Testis (tissue), 2 donors: ENCODE measurements around the gene DRG1.
"Not testable (repeated sequence)": the region's sequence is repeated elsewhere in the genome, so short reads cannot be mapped to it uniquely, and the experiment has no call there.

ENCODE experiments used
- POLR2A ChIP-seq: fragments of 450-650 bp; IDR thresholded peaks from one replicate; pipeline ENCODE4 v1.6.1; 2017; ENCODE audit warnings: antibody characterized with exemption, mild to moderate bottlenecking, moderate library complexity
- TF ChIP-seq, protein P1 (sequence below), 3 experiments: fragments of 450-650 bp in 2 of 3; fragments of 200-600 bp in 1 of 3; sonication (generic) in 1 of 3; IDR thresholded peaks; one replicate each; pipeline ENCODE4 v1.5.1; 2016 to 2019; ENCODE audit warnings: antibody characterized with exemption in 3 of 3, mild to moderate bottlenecking in 2 of 3, moderate library complexity in 1 of 3

DNA sequence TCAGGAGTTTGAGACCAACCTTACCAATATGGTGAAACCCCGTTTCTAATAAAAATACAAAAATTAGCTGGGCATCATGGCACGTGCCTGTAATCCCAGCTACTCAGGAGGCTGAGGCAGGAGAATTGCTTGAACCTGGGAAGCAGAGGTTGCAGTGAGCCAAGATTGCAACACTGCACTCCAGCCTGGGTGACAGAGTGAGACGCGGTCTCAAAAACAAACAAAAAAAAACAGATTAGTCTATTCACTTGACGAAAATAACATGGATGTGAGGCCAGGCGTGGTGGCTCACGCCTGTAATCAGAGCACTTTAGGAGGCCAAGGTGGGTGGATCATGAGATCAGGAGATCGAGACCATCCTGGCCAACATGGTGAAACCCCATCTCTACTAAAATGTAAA is 83.1 kb downstream of the DRG1 start:
- TF ChIP-seq, protein P1, sequence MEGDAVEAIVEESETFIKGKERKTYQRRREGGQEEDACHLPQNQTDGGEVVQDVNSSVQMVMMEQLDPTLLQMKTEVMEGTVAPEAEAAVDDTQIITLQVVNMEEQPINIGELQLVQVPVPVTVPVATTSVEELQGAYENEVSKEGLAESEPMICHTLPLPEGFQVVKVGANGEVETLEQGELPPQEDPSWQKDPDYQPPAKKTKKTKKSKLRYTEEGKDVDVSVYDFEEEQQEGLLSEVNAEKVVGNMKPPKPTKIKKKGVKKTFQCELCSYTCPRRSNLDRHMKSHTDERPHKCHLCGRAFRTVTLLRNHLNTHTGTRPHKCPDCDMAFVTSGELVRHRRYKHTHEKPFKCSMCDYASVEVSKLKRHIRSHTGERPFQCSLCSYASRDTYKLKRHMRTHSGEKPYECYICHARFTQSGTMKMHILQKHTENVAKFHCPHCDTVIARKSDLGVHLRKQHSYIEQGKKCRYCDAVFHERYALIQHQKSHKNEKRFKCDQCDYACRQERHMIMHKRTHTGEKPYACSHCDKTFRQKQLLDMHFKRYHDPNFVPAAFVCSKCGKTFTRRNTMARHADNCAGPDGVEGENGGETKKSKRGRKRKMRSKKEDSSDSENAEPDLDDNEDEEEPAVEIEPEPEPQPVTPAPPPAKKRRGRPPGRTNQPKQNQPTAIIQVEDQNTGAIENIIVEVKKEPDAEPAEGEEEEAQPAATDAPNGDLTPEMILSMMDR (IDR thresholded peaks at IDR 0.05) = not testable (repeated sequence)
- not testable (repeated sequence) for TF ChIP-seq POLR2A
